GM19193 (cell line): ENCODE results near the gene ARHGAP22.

Experiments
- POLR2A ChIP-seq: IDR thresholded peaks from 4 replicates; pipeline ENCODE4 v1.6.1; 2011; ENCODE audit not compliant: insufficient read depth, insufficient read length; ENCODE audit errors: extremely low read depth

Gene ARHGAP22

DNA sequence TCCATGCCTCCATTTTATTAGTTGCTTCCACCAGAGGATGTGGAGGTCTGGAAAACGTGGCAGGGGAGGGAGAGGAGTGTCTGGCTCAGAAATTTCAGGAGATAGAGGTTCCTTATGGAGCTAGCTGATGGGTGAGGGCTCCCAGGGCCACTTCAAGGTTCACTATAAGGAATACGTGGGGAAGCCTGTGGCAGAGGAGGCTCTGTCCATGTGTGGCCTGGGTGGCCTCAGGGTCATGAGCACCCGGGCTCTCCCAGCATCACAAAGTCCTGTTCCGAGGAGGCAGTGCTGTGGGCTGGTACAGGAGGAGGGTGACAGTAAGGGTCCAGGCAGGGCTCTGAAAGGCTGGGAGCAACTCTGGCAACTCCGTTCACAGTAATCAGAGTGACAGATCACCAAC, 24.6 kb downstream of the ARHGAP22 start:
- no peak for TF ChIP-seq POLR2A

- TF ChIP-seq POLR2A: no peak
These were observed 25.5 kb downstream of the ARHGAP22 start for GRCh38 chr10:48579251-48579960.

- TF ChIP-seq POLR2A: no peak
These were observed 27.7 kb downstream of the ARHGAP22 start for GRCh38 chr10:48577158-48577557.

DNA sequence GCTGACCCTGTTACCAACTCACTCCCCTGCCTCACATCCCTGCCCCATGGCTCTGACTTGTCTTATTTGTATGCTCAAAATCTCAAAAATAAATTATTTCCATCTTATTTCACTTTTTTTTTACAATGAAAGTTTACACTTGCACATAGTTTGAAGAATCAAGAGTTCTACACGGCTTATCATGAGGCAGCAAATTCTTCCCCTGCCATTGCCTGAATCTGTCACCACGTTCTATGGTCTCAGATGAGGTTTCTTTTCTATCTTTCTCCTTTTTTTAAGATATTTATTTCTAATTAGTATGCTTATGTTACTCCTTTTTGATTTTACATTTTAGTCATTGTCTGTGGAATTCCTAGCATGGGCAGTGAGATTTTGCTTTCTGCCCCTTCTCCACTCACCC, 28.4 kb downstream of the ARHGAP22 start:
- TF ChIP-seq POLR2A: no peak

GRCh38 chr10:48575901-48576300, 29.0 kb downstream of the ARHGAP22 start:
- no peak for TF ChIP-seq POLR2A

DNA sequence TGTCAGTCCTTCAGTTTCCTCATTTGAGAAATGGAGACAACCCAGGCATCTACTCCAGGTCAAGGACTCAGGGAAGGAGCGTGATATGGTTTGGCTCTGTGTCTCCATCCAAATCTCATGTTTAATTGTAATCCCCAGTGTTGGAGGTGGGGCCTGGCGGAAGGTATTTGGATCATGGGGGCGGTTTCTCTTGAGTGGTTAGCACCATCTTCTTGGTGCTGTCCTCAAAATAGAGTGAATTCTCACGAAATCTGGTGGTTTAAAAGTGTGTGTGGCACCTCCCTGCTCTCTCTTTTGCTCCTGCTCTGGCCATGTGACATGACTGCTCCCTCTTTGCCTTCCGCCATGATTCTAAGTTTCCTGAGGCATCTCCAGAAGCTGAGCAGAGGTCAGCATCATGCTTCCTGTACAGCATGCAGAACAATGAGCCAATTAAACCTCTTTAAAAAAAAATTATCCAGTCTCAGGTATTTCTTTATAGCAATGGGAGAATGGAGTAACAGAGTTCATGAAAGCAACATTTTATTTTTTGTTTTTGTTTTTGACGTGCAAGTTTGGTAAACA, 30.0 kb downstream of the ARHGAP22 start:
- TF ChIP-seq POLR2A: no peak

GRCh38 chr10:48574322-48574796, 30.5 kb downstream of the ARHGAP22 start:
- no peak for TF ChIP-seq POLR2A

- no peak for TF ChIP-seq POLR2A
These were observed 31.8 kb downstream of the ARHGAP22 start for GRCh38 chr10:48573045-48573444.

DNA sequence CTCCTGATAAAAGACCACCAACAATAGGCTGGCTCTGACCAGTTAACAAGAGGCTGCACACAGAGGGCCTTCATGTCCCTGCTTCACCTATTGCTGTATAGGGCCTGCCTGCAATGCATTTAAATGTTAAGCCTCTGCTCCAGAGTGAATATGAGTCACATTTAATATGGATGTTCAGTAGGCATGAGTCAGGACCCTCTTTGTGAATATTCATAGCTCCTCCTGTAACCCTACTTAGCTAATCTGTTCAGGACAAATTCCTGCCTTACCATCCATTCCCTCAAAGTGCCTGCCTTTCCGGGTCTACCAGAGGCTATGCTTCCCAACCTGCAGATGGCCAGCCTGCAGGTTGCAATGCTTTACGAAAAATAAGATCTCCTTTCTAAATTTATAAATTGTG, 32.5 kb downstream of the ARHGAP22 start:
- TF ChIP-seq POLR2A: no peak

- TF ChIP-seq POLR2A: no peak
These were observed 36.3 kb downstream of the ARHGAP22 start for GRCh38 chr10:48568546-48568945.

- TF ChIP-seq POLR2A: no peak
These were observed 36.7 kb downstream of the ARHGAP22 start for GRCh38 chr10:48568131-48568530.

- TF ChIP-seq POLR2A: no peak
These were observed 37.5 kb downstream of the ARHGAP22 start for GRCh38 chr10:48567346-48567745.

DNA sequence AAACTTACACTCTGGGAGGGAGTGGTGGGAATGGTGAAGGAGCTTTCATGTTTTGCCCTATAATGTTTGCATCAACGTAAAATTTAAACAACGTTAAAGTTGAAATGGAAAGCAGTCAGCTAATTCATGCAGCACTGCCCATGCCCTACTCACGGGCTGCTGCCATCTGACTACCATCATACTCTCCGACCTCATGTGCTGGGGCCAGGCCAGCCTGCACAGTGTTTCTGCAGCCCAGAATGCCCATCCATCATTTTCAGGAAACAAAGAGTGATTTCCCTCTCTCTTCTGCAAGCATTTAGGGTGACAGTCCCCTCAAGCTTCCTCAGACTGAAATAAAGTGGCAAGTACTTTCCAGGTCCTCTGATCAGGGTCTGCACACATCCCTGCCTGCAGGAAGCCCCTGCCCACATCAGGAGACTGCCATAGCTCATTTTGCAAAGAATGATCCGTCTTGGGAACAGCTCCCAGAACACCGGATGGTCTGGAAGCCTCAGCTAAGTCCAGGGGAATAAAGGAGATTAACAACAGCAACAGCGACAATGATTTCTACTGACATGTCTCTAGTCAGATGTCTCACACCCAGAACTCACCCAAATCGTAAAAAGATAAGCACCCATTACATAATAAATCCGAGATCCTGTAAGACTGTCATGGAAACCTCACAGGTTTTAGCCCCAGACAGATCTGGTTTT, 40.3 kb downstream of the ARHGAP22 start:
- TF ChIP-seq POLR2A: no peak

- TF ChIP-seq POLR2A: no peak
These were observed 47.3 kb downstream of the ARHGAP22 start for GRCh38 chr10:48557511-48558123.

- no peak for TF ChIP-seq POLR2A
These were observed 48.2 kb downstream of the ARHGAP22 start for GRCh38 chr10:48556713-48557112.
